D721Med (cell line): ENCODE results near the gene NECTIN1.

Source experiments
- DNase-seq: peaks from one replicate; pipeline ENCODE4 v3.0.0; 2011; ENCODE audit warnings: low spot score; ENCODE audit not compliant: insufficient read length
- FAIRE-seq: peaks from 2 replicates; lab custom pipeline; 2011; peaks lifted over from hg19 to GRCh38; lab: Jason Lieb, UNC
- TF ChIP-seq, protein P1 (sequence below): IDR thresholded peaks from 2 replicates; pipeline ENCODE4 v1.5.1; 2012; ENCODE audit warnings: mild to moderate bottlenecking, control low read depth; ENCODE audit not compliant: insufficient read depth; ENCODE audit errors: missing control alignments

The NECTIN1 gene

DNA sequence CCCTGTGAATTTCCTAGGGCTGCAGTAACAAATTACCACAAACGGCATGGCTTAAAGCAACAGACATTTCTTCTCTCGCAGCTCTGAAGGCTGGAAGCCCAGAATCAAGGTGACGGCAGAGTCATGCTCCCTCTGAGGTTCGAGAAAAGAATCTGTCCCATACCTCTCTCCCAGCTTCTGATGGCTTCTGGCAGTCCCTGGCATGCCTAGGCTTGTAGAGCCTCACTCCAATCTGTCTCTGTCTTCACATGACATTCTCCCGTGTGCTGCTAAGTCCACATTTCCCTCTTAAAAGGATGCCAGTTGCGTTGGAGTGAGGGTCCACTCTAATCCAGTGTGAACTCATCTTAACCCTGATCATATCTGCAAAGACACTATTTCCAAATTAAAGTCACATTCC is 116.2 kb downstream of the NECTIN1 start:
- DNase-seq (no peak), FAIRE-seq (no peak)
- TF ChIP-seq, protein P1, sequence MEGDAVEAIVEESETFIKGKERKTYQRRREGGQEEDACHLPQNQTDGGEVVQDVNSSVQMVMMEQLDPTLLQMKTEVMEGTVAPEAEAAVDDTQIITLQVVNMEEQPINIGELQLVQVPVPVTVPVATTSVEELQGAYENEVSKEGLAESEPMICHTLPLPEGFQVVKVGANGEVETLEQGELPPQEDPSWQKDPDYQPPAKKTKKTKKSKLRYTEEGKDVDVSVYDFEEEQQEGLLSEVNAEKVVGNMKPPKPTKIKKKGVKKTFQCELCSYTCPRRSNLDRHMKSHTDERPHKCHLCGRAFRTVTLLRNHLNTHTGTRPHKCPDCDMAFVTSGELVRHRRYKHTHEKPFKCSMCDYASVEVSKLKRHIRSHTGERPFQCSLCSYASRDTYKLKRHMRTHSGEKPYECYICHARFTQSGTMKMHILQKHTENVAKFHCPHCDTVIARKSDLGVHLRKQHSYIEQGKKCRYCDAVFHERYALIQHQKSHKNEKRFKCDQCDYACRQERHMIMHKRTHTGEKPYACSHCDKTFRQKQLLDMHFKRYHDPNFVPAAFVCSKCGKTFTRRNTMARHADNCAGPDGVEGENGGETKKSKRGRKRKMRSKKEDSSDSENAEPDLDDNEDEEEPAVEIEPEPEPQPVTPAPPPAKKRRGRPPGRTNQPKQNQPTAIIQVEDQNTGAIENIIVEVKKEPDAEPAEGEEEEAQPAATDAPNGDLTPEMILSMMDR = no peak

DNA sequence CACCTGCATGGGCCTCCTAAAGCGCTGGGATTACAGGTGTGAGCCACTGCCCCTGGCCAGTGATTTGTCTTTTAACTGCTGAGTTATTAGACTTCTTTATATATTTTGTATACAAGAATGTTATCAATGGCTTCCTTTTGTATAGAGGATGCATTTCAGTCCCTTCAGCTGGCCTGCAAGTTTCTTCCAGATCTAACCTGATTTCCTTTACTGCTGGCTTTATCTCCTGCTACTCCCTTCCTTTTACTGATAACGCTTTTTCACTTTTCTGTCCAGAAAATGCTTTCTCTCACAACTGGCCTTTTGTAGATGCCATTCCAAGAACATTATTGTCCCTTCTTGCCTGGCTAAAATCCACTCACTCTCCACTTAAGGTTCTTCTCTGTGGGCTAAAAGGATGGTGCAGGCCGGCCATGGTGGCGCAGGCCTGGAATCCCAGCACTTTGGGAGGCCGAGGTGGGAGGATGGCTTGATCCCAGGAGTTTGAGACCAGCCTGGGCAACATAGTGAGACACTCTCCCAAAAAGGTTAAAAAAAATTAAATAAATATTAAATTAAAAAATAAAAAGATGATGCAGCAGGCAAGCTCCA is 118.1 kb downstream of the NECTIN1 start:
- DNase-seq (no peak), FAIRE-seq (no peak)
- TF ChIP-seq, protein P1 = no peak

DNA sequence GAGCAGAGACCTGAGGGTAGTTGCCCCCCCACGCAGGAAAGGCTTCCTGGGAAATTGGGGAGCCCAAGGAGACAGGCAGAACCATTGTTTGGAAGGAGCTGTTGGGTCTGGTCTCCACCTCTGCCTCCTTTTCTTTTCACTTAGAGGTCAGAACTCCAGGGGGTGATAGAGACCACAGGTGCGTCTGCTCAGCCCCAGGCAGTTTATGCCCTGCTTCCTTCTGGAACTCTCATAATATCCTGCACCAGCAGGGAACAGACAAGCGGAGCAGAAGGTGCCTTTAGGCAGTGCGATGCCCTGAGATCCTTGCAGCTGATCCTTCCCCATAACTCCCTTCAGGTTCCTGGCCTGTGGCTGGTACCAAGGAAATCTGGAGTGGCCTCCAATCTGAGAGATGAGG is 120.2 kb downstream of the NECTIN1 start:
- no peak for DNase-seq
- no peak for FAIRE-seq
- TF ChIP-seq, protein P1 = no peak

DNA sequence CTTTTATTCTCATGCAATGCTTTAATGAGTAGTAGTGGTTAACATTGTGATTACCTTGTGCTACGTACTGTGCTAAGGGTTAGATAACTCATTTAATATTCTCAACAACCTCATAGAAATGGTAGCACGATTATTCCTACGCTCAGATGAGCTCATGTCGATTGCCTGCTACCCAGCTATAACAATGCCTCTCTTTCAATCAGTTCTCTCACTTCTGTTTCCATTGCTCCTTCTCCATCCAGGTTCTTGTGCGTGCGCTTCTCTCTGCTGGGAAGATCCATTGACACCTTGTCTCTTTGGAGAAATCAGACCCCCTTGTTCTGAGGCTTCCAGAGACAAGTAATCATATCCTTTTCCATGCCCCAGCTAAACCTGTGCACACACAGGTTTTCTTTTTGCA is 120.8 kb downstream of the NECTIN1 start:
- TF ChIP-seq, protein P1 = no peak
- DNase-seq = no peak
- no peak for FAIRE-seq

DNA sequence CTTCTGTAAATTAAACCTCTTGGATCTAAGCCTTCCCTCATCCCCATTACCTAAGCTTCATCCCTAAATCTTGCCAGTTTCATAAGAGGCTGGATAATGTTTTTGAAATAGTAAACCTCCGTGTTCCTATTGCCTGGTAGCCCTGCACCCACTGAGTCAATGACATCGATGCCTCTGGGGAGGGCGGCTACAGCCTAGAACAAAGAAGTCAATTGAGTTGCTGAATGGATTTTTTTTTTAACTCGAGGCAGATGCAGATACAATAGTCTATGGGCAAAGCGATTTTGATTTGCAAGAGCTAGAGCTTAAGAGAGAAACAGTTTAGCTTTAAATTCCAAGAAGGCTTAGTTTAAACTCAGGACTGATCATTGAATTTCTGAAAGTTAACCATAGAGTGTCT is 121.3 kb downstream of the NECTIN1 start:
- no peak for FAIRE-seq
- TF ChIP-seq, protein P1 = no peak
- DNase-seq = no peak

DNA sequence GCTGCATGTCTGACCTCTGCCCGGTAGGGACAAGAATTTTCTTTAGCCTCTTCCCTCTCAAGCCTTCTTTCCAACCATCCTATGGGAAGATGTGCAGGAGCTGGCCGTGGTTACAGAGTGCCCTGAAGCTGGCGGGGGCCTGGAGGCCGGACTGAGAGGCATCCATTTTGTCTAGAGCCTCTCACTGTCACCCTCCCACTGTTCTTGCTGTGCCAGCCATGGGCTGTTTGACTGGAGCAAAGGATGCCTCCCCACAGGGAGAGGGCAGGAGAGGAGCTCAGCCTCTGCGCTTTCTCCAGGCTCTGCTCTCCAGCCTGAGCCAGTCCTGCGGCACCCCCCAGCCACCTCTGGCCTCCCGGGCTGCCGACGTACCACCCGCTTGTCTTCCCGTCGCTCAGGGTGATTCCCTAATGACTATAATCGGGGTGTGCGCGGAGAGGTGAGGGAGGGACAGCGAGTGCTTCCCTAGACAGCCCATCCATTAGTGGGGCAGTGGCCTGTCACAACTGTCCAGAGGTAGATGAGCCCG is 123.8 kb downstream of the NECTIN1 start:
- FAIRE-seq = no peak
- TF ChIP-seq, protein P1 = no peak
- DNase-seq = no peak

DNA sequence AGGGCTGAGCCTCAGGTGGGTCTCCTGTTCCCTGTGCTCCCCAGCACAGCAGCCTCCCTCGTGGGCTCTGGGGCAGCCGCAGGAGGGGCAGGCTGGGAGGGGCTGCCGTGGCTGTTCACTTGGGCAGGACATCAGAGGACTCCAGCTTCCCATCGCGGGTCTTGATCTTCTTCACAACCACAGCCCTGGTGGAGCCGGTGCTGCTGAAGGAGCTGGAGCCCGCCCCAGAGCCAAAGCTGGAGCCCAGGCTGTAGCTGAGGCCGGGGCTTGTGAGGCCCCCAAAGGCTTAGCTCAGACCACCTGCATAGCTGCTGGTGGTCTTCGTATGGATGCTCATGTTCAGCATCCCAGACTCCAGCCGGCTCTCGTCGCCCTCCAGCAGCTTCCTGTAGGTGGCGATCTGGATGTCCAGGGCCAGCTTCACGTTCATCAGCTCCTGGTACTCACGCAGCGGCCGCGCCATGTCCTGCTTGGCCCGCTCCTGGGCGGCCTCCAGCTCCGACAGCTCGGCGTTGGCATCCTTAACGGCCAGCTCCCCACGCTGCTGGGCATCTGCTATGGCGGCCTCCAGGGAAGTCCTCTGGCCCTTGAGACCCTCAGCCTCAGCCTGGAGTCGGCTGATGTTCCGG is 126.1 kb downstream of the NECTIN1 start:
- DNase-seq (no peak), FAIRE-seq (no peak)
- TF ChIP-seq, protein P1 = no peak
